HG02840 (cell line): ENCODE data around the gene RNASE13.
"Not testable (repeated sequence)": the region's sequence is repeated elsewhere in the genome, so short reads cannot be mapped to it uniquely, and the experiment has no call there.

Experiments
- ATAC-seq: cut with Tn5 transposase; IDR thresholded peaks from one replicate; pipeline ENCODE4 v1.9.1; 2021; ENCODE audit warnings: mild to moderate bottlenecking, moderate library complexity, moderate number of reproducible peaks; ENCODE audit not compliant: unreplicated experiment, low FRiP score

Gene RNASE13

DNA sequence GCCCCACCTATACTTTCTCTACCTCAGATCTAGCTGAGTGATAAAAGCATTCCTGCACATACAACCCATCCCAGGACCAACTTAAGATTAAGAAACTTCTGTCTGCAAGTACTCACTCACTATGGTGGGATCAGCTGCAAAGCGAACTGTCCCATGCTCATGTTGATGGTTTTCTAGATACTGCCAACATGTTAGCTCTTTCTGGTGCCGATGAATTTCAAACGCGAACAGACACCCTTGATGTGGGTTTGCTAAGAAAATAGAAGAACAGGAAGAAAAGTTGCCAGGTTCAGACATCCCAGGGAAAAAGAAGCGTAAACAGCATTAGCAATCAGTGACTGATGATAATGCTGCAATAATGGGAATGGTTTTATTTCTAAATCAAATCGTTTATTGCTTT, 37.0 kb downstream of the RNASE13 start:
- no peak for ATAC-seq

- ATAC-seq: no peak
Observed at GRCh38 chr14:20997115-20997514, 37.5 kb downstream of the RNASE13 start.

- no peak for ATAC-seq
Observed at GRCh38 chr14:20996521-20996920, 38.1 kb downstream of the RNASE13 start.

GRCh38 chr14:20989787-20990600, 44.6 kb downstream of the RNASE13 start, which contains the start of gene METTL17:
TSS of gene METTL17 (plus strand) at chr14:20989980. CDS start at chr14:20990003, 23 bp downstream.
- peak; percentile 93 for ATAC-seq

DNA sequence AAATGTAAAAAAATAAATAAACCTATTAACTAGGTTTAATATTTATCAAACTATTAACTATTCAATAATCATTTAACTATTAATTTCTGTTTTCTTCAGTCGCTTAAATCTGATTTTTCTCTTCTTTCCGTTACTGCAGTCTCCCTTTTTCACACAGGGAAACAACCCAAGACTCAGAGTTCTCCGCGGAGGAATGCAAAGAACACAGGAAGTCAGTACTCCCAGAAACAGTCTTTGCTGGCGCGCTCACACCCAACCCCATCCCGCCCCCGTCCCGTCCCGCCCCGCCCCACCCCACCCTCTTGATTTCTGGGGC, 45.2 kb downstream of the RNASE13 start:
- ATAC-seq: no peak

DNA sequence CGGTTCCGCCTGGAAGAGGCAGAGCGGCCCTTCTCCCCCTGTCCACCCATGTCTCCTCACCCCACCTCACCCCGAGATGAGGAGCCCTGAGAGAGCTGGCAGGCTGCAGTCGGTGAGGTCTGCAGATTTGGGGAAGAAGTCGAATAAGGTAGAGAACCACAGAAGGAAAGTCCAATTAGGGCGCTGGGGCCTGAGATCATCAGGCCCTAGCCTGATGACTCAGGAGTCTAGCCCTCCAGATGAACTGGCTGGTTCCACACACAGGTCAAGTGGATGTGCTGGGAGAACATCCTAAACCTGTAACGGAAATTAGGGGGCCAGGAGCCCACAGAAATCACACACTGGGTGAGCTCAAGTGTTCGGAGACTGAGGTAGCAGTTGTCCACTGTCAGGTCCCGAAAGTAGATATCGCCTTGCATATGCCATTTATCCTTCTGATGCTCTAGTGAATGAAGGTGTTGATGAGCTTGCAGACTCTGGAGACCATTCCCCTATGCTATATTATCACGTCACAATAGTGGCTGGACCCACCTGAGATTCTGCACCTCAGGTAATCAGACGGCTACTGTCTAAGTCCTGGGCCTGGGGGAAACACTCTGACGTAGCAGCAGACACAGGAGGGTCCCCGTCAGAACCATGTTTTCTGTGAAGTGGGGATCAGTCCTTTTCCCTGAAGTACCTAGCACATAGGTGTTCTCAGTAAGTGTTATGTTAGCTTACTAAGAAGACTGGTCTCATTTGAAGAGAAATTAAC, 45.7 kb downstream of the RNASE13 start:
- ATAC-seq: no peak

DNA sequence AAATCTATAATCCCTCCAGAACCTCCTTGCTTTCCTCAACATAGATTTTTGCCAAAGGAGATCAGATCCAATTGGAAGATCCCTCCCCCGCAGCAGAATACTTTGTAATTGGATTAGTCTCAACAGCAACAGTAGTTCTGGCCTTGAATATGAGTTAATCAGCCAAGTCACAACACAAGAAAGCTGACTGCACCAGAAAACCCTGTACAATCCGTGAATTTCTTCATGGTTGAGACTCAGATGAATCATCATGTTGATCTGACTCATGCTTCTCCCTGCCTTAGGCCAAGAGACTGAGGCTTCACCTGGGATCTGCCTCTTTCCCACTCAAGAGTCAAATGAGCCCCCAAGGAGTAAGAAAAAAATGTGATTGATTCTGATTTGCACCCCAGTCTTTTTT, 47.8 kb downstream of the RNASE13 start:
- ATAC-seq: no peak

DNA sequence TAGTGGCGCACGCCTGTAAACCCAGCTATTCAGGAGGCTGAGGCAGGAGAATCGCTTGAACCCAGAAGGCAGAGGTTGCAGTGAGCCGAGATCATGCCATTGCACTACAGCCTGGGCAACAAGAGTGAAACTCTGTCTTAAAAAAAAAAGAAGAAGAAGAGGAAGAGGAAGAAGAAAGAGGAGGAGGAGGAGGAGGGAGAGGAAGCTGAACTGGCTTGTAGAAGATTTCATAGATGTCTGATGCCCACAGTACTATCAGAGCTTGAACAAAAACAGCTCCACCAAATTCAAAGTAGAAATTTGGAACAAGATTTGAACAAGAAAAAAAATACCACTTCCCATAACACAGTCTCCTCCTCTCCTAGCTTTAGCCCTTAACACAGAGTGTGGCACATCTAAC, 49.0 kb downstream of the RNASE13 start:
- not testable (repeated sequence) for ATAC-seq
